ENCODE results near the gene CAMK2G.

GRCh38 chr10:73910401-73910763 lies 36.0 kb upstream of the CAMK2G start:
- TF ChIP-seq CTCF (IDR thresholded peaks at IDR 0.05; ENCODE audit: low read depth, low read length, poor library complexity, severe bottlenecking), result peak; percentile 51
- no peak for TF ChIP-seq EZH2phosphoT487 (IDR thresholded peaks at IDR 0.05; ENCODE audit: borderline replicate concordance, low read length)

Data from DOHH2 (cell line).